Liver (tissue), 3 donors: ENCODE data around the gene MUL1.

ENCODE experiments used
- ATF3 ChIP-seq: IDR thresholded peaks from 2 replicates; pipeline ENCODE4 v1.6.1; 2016; ENCODE audit warnings: antibody characterized with exemption
- CTCF ChIP-seq: fragments of 150-350 bp; IDR thresholded peaks from 2 replicates; pipeline ENCODE4 v1.5.1; 2017; ENCODE audit warnings: improper control_type of control experiment, low read depth, low read length; ENCODE audit not compliant: missing input control
- FOXA1 ChIP-seq: IDR thresholded peaks from 2 replicates; pipeline ENCODE4 v1.6.1; 2016; ENCODE audit warnings: antibody characterized with exemption
- HNF4A ChIP-seq, 2 donors: conservative IDR thresholded peaks; 2 replicates each; pipeline ENCODE4 v1.6.1; 2016; ENCODE audit warnings: antibody characterized with exemption in 2 of 2, mild to moderate bottlenecking in 2 of 2
- JUND ChIP-seq, 2 donors: IDR thresholded peaks; 2 replicates each; pipeline ENCODE4 v1.6.1; 2016; ENCODE audit warnings: antibody characterized with exemption in 2 of 2
- MAX ChIP-seq: IDR thresholded peaks from 2 replicates; pipeline ENCODE4 v1.6.1; 2016; ENCODE audit warnings: antibody characterized with exemption
- REST ChIP-seq: IDR thresholded peaks from 2 replicates; pipeline ENCODE4 v1.6.1; 2016; ENCODE audit warnings: antibody characterized with exemption, mild to moderate bottlenecking
- SP1 ChIP-seq: IDR thresholded peaks from 2 replicates; pipeline ENCODE4 v1.6.1; 2018; ENCODE audit warnings: antibody characterized with exemption, mild to moderate bottlenecking
- TAF1 ChIP-seq: conservative IDR thresholded peaks from 2 replicates; pipeline ENCODE4 v1.6.1; 2016; ENCODE audit warnings: antibody characterized with exemption, mild to moderate bottlenecking
- YY1 ChIP-seq: IDR thresholded peaks from 2 replicates; pipeline ENCODE4 v1.6.1; 2016; ENCODE audit warnings: antibody characterized with exemption, mild to moderate bottlenecking
- donor health status: healthy.
- donor health status: healthy.

GRCh38 chr1:20551161-20551560 is 43.2 kb upstream of the MUL1 start:
- TF ChIP-seq JUND (IDR thresholded peaks at IDR 0.05) (no peak), CTCF (no peak), ATF3 (no peak), FOXA1 (no peak), TAF1 (no peak), SP1 (no peak), REST (no peak), YY1 (no peak), HNF4A (conservative IDR thresholded peaks at IDR 0.05) (no peak), MAX (no peak)
